OCI-LY3 (cell line): ENCODE data around the gene AXIN1.
"Not testable (repeated sequence)": the region's sequence is repeated elsewhere in the genome, so short reads cannot be mapped to it uniquely, and the experiment has no call there.

Experiments used
- H2AFZ ChIP-seq: fragments of 200-600, 300-600 bp; shearing (Covaris generic); 2 replicates; pipeline ENCODE4 v1.6.0; 2014; ENCODE audit warnings: antibody characterized with exemption, low read depth, low read length
- H3K27ac ChIP-seq: fragments of 200-600, 300-600 bp; sonication (generic); 2 replicates; pipeline ENCODE4 v1.5.1; 2014; ENCODE audit warnings: mild to moderate bottlenecking, low read length, moderate library complexity, mixed read lengths
- H3K27me3 ChIP-seq: fragments of 200-600, 300-600 bp; sonication (generic); 2 replicates; pipeline ENCODE4 v1.6.1; 2014; ENCODE audit warnings: low read depth, low read length, mixed read lengths
- H3K36me3 ChIP-seq: fragments of 200-600, 300-600 bp; sonication (generic); replicated peaks from 2 replicates; pipeline ENCODE3; 2014; ENCODE audit warnings: low read depth, low read length, mixed read lengths
- H3K4me1 ChIP-seq: fragments of 300-600, 200-600 bp; sonication (generic); 2 replicates; pipeline ENCODE4 v1.6.1; 2014; ENCODE audit warnings: low read length, mixed read lengths
- H3K4me2 ChIP-seq: fragments of 200-600, 300-600 bp; sonication (generic); 2 replicates; pipeline ENCODE4 v1.6.1; 2014; ENCODE audit warnings: low read length, mixed read lengths
- H3K4me3 ChIP-seq: fragments of 300-600, 200-600 bp; sonication (generic); 2 replicates; pipeline ENCODE4 v1.5.1; 2014; ENCODE audit warnings: antibody characterized with exemption, mild to moderate bottlenecking, low read length, moderate library complexity
- H3K79me2 ChIP-seq: fragments of 300-600, 200-600 bp; shearing (Covaris generic); 2 replicates; pipeline ENCODE4 v1.6.1; 2014; ENCODE audit warnings: mild to moderate bottlenecking, low read length, mixed read lengths
- H3K9ac ChIP-seq: fragments of 300-600, 200-600 bp; shearing (Covaris generic); 2 replicates; pipeline ENCODE4 v1.6.0; 2014; ENCODE audit warnings: mild to moderate bottlenecking, low read length, moderate library complexity
- H3K9me3 ChIP-seq: fragments of 200-600, 300-600 bp; shearing (Covaris generic); 2 replicates; pipeline ENCODE4 v1.6.1; 2014; ENCODE audit warnings: low read length, mixed read lengths; ENCODE audit not compliant: insufficient read depth
- H4K20me1 ChIP-seq: fragments of 200-600, 300-600 bp; sonication (generic); 2 replicates; pipeline ENCODE4 v1.6.1; 2016; ENCODE audit warnings: low read length, mixed read lengths; ENCODE audit not compliant: insufficient read depth
- CTCF ChIP-seq: fragments of 200-600, 300-600 bp; sonication (generic); IDR thresholded peaks from 2 replicates; pipeline ENCODE4 v1.5.1; 2014; ENCODE audit warnings: antibody characterized with exemption, low read length, low read depth
- EZH2phosphoT487 ChIP-seq: fragments of 200-600 bp; shearing (Covaris generic); IDR thresholded peaks from 2 replicates; pipeline ENCODE4 v1.6.1; 2018; ENCODE audit warnings: antibody characterized with exemption, mixed run types, low read depth

Gene AXIN1

GRCh38 chr16:270381-271255 is 81.9 kb downstream of the AXIN1 start:
- no peak overlapping the region for H3K4me3 ChIP-seq
- no peaks in the 10 kb centered on the region for H3K27me3 ChIP-seq
- no peak overlapping the region for H2AFZ ChIP-seq
- no peaks in the 10 kb centered on the region for H3K79me2 ChIP-seq
- no peaks in the 10 kb centered on the region for H4K20me1 ChIP-seq
- no peaks in the 10 kb centered on the region for H3K9me3 ChIP-seq
- H3K9ac ChIP-seq, result no peak overlapping the region
- no peaks in the 10 kb centered on the region for H3K36me3 ChIP-seq
- peaks cover 3% of the 10 kb centered on the region; the same call in 1 of the 2 replicates for H3K4me1 ChIP-seq
- H3K27ac ChIP-seq, result no peak overlapping the region
- TF ChIP-seq CTCF (no peak), EZH2phosphoT487 (no peak)
- no peak overlapping the region for H3K4me2 ChIP-seq

DNA sequence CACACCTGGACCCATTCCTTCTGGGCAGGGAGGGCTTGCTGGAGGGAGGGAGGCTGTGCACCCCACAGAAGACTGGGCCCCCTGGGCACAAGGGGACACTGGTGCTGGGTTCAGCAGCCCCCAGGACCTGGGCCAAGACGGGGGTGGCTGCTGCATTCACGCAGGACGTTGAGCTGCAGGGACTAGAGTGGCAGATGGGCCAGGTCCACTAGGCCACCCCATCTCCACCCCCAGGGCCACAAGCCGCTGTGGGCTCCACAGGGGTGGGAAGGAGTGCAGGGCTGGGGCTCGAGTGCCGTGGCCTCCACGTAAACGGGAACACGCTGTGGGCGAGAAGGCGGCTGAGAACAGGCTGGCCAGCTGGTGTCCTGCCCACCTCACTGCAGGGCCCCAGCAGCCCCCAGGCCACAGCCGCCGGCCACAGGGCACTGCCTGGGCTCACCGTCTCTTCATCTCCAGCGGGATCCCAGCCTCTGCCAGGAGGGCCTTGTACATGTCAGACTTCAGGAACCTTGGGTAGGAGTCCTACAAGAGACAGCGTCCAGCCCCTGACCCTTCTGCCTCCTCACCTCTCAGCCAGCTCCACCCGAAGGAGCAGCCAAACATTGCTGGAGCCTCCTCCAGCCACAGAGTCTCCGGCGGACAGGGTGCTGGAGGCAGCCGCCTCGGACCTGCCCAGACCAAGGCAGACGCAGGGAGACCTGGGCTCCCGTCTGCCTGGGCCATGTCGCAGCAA is 83.3 kb downstream of the AXIN1 start:
- H3K4me2 ChIP-seq, result no peak overlapping the region
- H3K36me3 ChIP-seq, result no peaks in the 10 kb centered on the region
- H2AFZ ChIP-seq, result no peak overlapping the region
- no peaks in the 10 kb centered on the region for H3K9me3 ChIP-seq
- TF ChIP-seq EZH2phosphoT487 (no peak), CTCF (no peak)
- H3K79me2 ChIP-seq, result no peaks in the 10 kb centered on the region
- H3K27me3 ChIP-seq, result no peaks in the 10 kb centered on the region
- H3K9ac ChIP-seq, result no peak overlapping the region
- H3K27ac ChIP-seq, result no peak overlapping the region
- H4K20me1 ChIP-seq, result no peaks in the 10 kb centered on the region
- H3K4me1 ChIP-seq, result peaks cover 3% of the 10 kb centered on the region; the same call in 1 of the 2 replicates
- no peak overlapping the region for H3K4me3 ChIP-seq

GRCh38 chr16:268141-269053 is 84.1 kb downstream of the AXIN1 start:
- Histone ChIP-seq H3K9ac (no peak overlapping the region), H3K4me2 (no peak overlapping the region), H3K36me3 (no peaks in the 10 kb centered on the region), H3K27ac (no peak overlapping the region), H3K79me2 (no peaks in the 10 kb centered on the region), H3K9me3 (no peaks in the 10 kb centered on the region), H3K4me1 (peaks cover 3% of the 10 kb centered on the region; the same call in 1 of the 2 replicates), H2AFZ (no peak overlapping the region), H3K27me3 (no peaks in the 10 kb centered on the region), H4K20me1 (no peaks in the 10 kb centered on the region), H3K4me3 (no peak overlapping the region)
- TF ChIP-seq EZH2phosphoT487, result no peak
- no peak for TF ChIP-seq CTCF

- H3K4me1 ChIP-seq, H4K20me1 ChIP-seq, H3K27ac ChIP-seq, H3K4me2 ChIP-seq, H3K9ac ChIP-seq, H3K79me2 ChIP-seq, H3K9me3 ChIP-seq, H3K36me3 ChIP-seq, H3K4me3 ChIP-seq, H3K27me3 ChIP-seq, H2AFZ ChIP-seq: not testable (repeated sequence)
Measured at GRCh38 chr16:267562-267961, 85.0 kb downstream of the AXIN1 start.
